T-cell (primary cell): ENCODE results near the gene PHF21A. TPM values are rescaled to one million over a fixed set of nuclear protein-coding genes. Genes with fewer than 3 reads are reported as not detected.
"Not testable (repeated sequence)": the region's sequence is repeated elsewhere in the genome, so short reads cannot be mapped to it uniquely, and the experiment has no call there.

Experiments used
- ATAC-seq, 4 experiments: fragments of 200-7000 bp in 3 of 4; fragments of 150-1000 bp in 1 of 4; cut with Tn5 transposase; replicated peaks in 1 of 4; 1 replicate in 3 of 4; 2 replicates in 1 of 4; pipeline ENCODE4 v1.10.0; 2021; ENCODE audit warnings: moderate library complexity in 3 of 4, mild to moderate bottlenecking in 2 of 4, moderate number of reproducible peaks in 1 of 4
- CTCF ChIA-PET, 2 donors: fragments of 300-600 bp; sonication (Branson Sonifier 250); formaldehyde crosslinking; loops; one replicate each; lab custom pipeline; 2022; ENCODE audit warnings: antibody characterized with exemption in 2 of 2; lab: Charles Lee
- POLR2A ChIA-PET, 2 donors: fragments of 300-600 bp; sonication (Branson Sonifier 250); formaldehyde crosslinking; loops; one replicate each; lab custom pipeline; 2022; ENCODE audit warnings: antibody characterized with exemption in 2 of 2; lab: Charles Lee
- DNase-seq, 35 experiments: peaks; one replicate each; pipeline versions ENCODE4 v3.0.0 to v3.0.0-alpha.2; 2013 to 2023
- H3K27ac ChIP-seq: one replicate; pipeline ENCODE4 v1.5.1; 2013; ENCODE audit warnings: low read length
- H3K27me3 ChIP-seq, 2 experiments: replicated peaks in 1 of 2; 1 replicate in 1 of 2; 2 replicates in 1 of 2; pipeline versions ENCODE4 v1.6.1 to v1.7.0; 2013; ENCODE audit warnings: low read length in 1 of 2, mixed read lengths in 1 of 2; ENCODE audit not compliant: control insufficient read depth in 2 of 2, insufficient read depth in 2 of 2; ENCODE audit errors: extremely low read depth in 1 of 2
- H3K36me3 ChIP-seq, 2 donors: 1 replicate in 1 of 2; 2 replicates in 1 of 2; pipeline versions ENCODE4 v1.6.1 to v1.7.0; 2013; ENCODE audit warnings: low read length in 1 of 2; ENCODE audit not compliant: control insufficient read depth in 2 of 2, insufficient read depth in 1 of 2; ENCODE audit errors: extremely low read depth in 1 of 2
- H3K4me1 ChIP-seq, 2 experiments: 1 replicate in 1 of 2; 2 replicates in 1 of 2; pipeline versions ENCODE4 v1.6.1 to v1.7.0; 2013; ENCODE audit warnings: low read length in 2 of 2, mixed read lengths in 1 of 2; ENCODE audit not compliant: insufficient read depth in 2 of 2, control insufficient read depth in 1 of 2; ENCODE audit errors: extremely low read depth in 1 of 2
- H3K4me3 ChIP-seq, 2 donors: 1 replicate in 1 of 2; 2 replicates in 1 of 2; pipeline versions ENCODE4 v1.5.1 to v1.7.0; 2013; ENCODE audit warnings: mild to moderate bottlenecking in 2 of 2, low read length in 1 of 2, moderate library complexity in 1 of 2; ENCODE audit not compliant: control insufficient read depth in 1 of 2; ENCODE audit errors: extremely low read depth in 1 of 2
- H3K9me3 ChIP-seq: 2 replicates; pipeline ENCODE4 v1.7.0; 2013
- H3K27ac Mint-ChIP-seq, 2 donors: one replicate each; pipeline ENCODE4 v1.8.0; 2020 to 2021; ENCODE audit warnings: mild to moderate bottlenecking in 2 of 2, mixed read lengths in 2 of 2
- H3K27me3 Mint-ChIP-seq, 2 donors: one replicate each; pipeline ENCODE4 v1.8.0; 2021 to 2022; ENCODE audit warnings: mixed read lengths in 2 of 2
- H3K36me3 Mint-ChIP-seq: one replicate; pipeline ENCODE4 v1.8.0; 2021; ENCODE audit warnings: mixed read lengths
- H3K4me1 Mint-ChIP-seq, 3 donors: one replicate each; pipeline ENCODE4 v1.8.0; 2020 to 2022; ENCODE audit warnings: mixed read lengths in 3 of 3, mild to moderate bottlenecking in 1 of 3
- H3K4me3 Mint-ChIP-seq, 3 donors: one replicate each; pipeline ENCODE4 v1.8.0; 2020 to 2022; ENCODE audit warnings: mild to moderate bottlenecking in 3 of 3, mixed read lengths in 3 of 3, moderate library complexity in 3 of 3
- H3K9me3 Mint-ChIP-seq, 3 donors: one replicate each; pipeline ENCODE4 v1.8.0; 2020 to 2022; ENCODE audit warnings: mixed read lengths in 3 of 3
- WGBS: methylation state at CpG from one replicate; pipeline ENCODE4 v1.1.5; 2013; ENCODE audit warnings: missing lambda C conversion rate; ENCODE audit not compliant: insufficient coverage; 5-methylcytosine and 5-hydroxymethylcytosine counted together
- total RNA-seq, 35 experiments: library from RNA in 6 of 35; stranded (reverse) in 6 of 35; fragments of 120-200 nt in 1 of 35; gene quantifications; one replicate each; pipeline versions ENCODE4 v1.2.1 to v1.2.4 and lab custom pipeline; 2013 to 2026

Gene PHF21A
- total RNA-seq, 5 donors from 2014 or later (not counting 1 experiment from before 2014, with no cell fraction given), result 45.5 to 82.9 (median 57.4) TPM

DNA sequence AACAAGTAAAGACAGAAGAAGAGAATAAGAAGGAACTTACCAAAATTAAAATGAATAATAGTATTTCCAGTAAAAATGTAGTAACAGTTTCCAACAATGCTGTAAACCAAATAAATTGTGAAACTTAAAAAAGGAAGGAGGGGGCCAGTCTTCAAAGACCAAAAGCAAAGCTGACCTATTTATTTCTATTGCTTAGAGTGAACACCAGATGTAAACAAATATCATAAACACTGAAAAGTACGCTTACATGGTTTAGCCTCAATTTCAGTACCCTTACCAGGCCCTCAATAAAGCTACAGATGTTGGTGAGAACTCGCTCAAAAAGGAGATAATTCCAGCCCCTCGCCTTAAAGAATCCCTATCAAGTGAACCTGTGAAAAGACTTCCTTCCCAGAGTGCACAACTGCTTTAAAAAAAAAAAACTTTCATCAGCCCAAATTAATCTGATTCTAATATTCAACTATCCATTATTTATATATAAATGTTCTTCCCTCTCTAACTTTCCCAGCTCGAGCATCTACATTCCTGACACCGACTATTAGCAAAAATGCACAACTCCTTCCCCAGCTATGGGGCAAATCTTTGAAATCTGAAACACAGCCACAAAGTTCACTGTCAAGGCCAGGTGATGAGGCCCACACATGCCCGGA is 2.4 kb downstream of the PHF21A start:
- Histone ChIP-seq H3K9me3 (no peaks in the 10 kb centered on the region), H3K4me1 (peaks cover 6 to 17% of the 10 kb centered on the region in 2 experiments), H3K4me3 (peak overlapping the region; percentile 69 to 71), H3K27me3 (no peaks in the 10 kb centered on the region), H3K27ac (peak overlapping the region; percentile 90), H3K36me3 (no peaks in the 10 kb centered on the region)
- ChIA-PET CTCF (interaction anchor here in 1 of 2 donors (0.6 kb wide), 1 partner anchor 1308 kb away, joined by 3 read pairs; no protein-coding TSS in a partner anchor), POLR2A (no interaction called here)
- ATAC-seq (no peak), DNase-seq (peak in 1 of 35 experiments; percentile 9)
- H3K4me3 Mint-ChIP-seq, result peak overlapping the region; percentile 88 to 97 (median 95)
- peaks cover 53 to 60% (median 58%) of the 10 kb centered on the region in 3 donors for H3K4me1 Mint-ChIP-seq
- no peaks in the 10 kb centered on the region for H3K9me3 Mint-ChIP-seq
- WGBS, result 32% methylated on average over 3 of the region's 6 CpGs
- H3K36me3 Mint-ChIP-seq, result no peaks in the 10 kb centered on the region
- H3K27me3 Mint-ChIP-seq, result no peaks in the 10 kb centered on the region
- peak overlapping the region; percentile 98 to 99 for H3K27ac Mint-ChIP-seq

GRCh38 chr11:46117842-46118241 is 3.4 kb downstream of the PHF21A start:
- Histone ChIP-seq H3K4me3 (no peak overlapping the region), H3K27me3 (no peaks in the 10 kb centered on the region), H3K36me3 (no peaks in the 10 kb centered on the region), H3K9me3 (no peaks in the 10 kb centered on the region), H3K27ac (peak overlapping the region; percentile 90), H3K4me1 (peaks cover 6 to 17% of the 10 kb centered on the region in 2 experiments)
- peak in 1 of 35 experiments; percentile 31 for DNase-seq
- Mint-ChIP-seq H3K4me3 (peak overlapping the region; percentile 88 to 97 (median 95)), H3K9me3 (no peaks in the 10 kb centered on the region), H3K27ac (peak overlapping the region; percentile 98 to 99), H3K4me1 (peaks cover 60 to 63% (median 63%) of the 10 kb centered on the region in 3 donors), H3K27me3 (no peaks in the 10 kb centered on the region), H3K36me3 (no peaks in the 10 kb centered on the region)
- no peak for ATAC-seq
- ChIA-PET CTCF (no interaction called here), POLR2A (interaction anchor here in 1 of 2 donors (0.5 kb wide), 1 partner anchor 16 kb away, joined by 3 read pairs; no protein-coding TSS in a partner anchor)

DNA sequence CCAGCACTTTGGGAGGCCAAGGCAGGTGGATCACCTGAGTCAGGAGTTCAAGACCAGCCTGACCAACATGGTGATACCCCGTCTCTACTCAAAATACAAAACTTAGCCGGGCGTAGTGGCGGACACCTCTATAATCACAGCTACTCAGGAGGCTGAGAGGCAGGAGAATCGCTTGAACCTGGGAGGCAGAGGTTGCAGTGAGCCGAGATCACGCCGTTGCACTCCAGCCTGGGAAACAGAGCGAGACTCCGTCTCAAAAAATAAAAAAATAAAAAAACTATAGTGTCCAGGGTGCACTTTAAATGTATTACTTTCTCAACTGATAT is 4.6 kb downstream of the PHF21A start:
- H3K9me3 Mint-ChIP-seq, H3K4me3 ChIP-seq, H3K27me3 ChIP-seq, H3K27me3 Mint-ChIP-seq, H3K9me3 ChIP-seq, H3K36me3 Mint-ChIP-seq, H3K36me3 ChIP-seq, ATAC-seq: not testable (repeated sequence)
- Histone ChIP-seq H3K27ac (peak overlapping the region; percentile 90), H3K4me1 (peaks cover 6 to 12% of the 10 kb centered on the region in 2 experiments)
- H3K27ac Mint-ChIP-seq, result peak overlapping the region; percentile 98 to 99
- CTCF ChIA-PET, result interaction anchor here (0.5 to 0.7 kb wide), 3 partner anchors 18 to 125 kb away, joined by 3 read pairs; no protein-coding TSS in a partner anchor
- H3K4me1 Mint-ChIP-seq, result peaks cover 60 to 63% (median 61%) of the 10 kb centered on the region in 3 donors
- POLR2A ChIA-PET, result interaction anchor here (0.7 to 1.5 kb wide), 2 partner anchors 17 to 147 kb away, joined by 3 to 6 read pairs; no protein-coding TSS in a partner anchor
- 33% methylated on average over 1 of the region's 10 CpGs for WGBS
- H3K4me3 Mint-ChIP-seq, result peak overlapping the region; percentile 50 to 97 (median 88)
- peak in 1 of 35 experiments; percentile 4 for DNase-seq

DNA sequence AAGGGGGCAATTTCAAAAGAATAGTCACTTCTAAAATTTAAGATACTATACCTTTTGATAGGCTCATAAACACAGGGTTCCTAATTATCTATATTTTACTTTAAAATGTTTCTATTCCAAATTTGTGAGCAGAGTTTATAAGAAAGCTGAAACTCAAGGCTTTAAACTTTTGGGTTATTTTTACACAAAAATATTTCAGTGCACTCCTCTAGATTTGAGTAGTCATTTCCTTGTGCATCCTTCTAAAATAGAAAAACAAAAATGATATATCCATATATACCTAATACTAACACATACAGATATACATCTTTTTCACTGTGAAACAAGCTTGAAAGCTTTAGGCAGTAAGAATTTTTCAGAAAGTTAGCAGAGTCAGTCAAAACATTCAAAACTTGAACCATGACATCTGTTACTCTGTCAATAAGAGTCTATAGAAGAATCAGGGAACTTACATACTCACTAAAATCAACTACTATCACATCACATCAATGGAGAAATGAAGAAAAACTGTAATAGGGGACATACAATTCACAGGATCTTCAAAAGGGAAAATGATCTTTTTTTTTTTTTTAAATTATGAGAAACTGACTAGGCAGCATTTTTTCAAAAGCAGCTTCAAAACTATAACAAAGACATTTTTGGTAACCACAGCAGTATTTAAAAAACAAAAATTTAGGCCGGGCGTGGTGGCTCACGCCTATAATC is 5.1 kb downstream of the PHF21A start:
- WGBS, result 13% methylated on average over 3 of the region's 3 CpGs
- peaks cover 60 to 63% (median 61%) of the 10 kb centered on the region in 3 donors for H3K4me1 Mint-ChIP-seq
- peak overlapping the region; percentile 98 to 99 for H3K27ac Mint-ChIP-seq
- H3K4me3 Mint-ChIP-seq, result peak overlapping the region; percentile 50 to 97 (median 88)
- ATAC-seq (no peak), DNase-seq (no peak)
- no peaks in the 10 kb centered on the region for H3K9me3 ChIP-seq
- CTCF ChIA-PET, result interaction anchor here (0.5 to 1.3 kb wide), 4 partner anchors 16 to 126 kb away, joined by 3 to 5 read pairs (median 4); no protein-coding TSS in a partner anchor
- peak overlapping the region; percentile 90 for H3K27ac ChIP-seq
- POLR2A ChIA-PET, result interaction anchor here in 1 of 2 donors (1.5 kb wide), 1 partner anchor 16 kb away, joined by 6 read pairs; no protein-coding TSS in a partner anchor
- H3K27me3 Mint-ChIP-seq, result no peaks in the 10 kb centered on the region
- no peaks in the 10 kb centered on the region for H3K9me3 Mint-ChIP-seq
- no peaks in the 10 kb centered on the region for H3K36me3 Mint-ChIP-seq
- no peak overlapping the region for H3K4me3 ChIP-seq
- peaks cover 6 to 12% of the 10 kb centered on the region in 2 experiments for H3K4me1 ChIP-seq
- no peaks in the 10 kb centered on the region for H3K36me3 ChIP-seq
- H3K27me3 ChIP-seq, result no peaks in the 10 kb centered on the region

DNA sequence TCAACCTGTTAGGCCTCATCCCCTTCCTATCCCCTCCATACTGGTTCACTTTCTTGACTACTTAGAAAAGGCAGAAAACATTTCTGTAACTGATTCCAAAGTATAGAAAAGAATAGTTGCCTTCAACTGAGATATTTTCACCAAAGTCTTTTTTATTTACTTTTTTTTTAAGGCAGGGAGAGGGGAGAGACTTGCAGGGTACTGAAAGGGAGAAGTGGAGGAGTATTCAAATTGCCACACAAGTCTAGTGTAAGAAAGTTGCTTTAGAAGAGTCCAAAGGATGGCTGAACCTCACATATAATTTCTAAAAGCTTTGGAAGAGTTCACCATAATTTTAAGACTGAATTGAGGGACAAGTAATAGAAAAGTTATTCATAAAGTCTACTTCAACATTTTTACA is 6.3 kb downstream of the PHF21A start:
- Histone ChIP-seq H3K36me3 (no peaks in the 10 kb centered on the region), H3K4me1 (peaks cover 6 to 12% of the 10 kb centered on the region in 2 experiments), H3K27ac (peak overlapping the region; percentile 45), H3K27me3 (no peaks in the 10 kb centered on the region), H3K9me3 (no peaks in the 10 kb centered on the region), H3K4me3 (no peak overlapping the region)
- ChIA-PET POLR2A (interaction anchor here (0.5 to 0.6 kb wide), 2 partner anchors 124 to 280 kb away, joined by 4 to 7 read pairs; no protein-coding TSS in a partner anchor), CTCF (interaction anchor here in 1 of 2 donors (1.2 kb wide), 1 partner anchor 50 kb away, joined by 5 read pairs; no protein-coding TSS in a partner anchor)
- H3K4me3 Mint-ChIP-seq, result peak overlapping the region in 1 of 3 donors; percentile 40
- ATAC-seq (no peak), DNase-seq (no peak)
- H3K27me3 Mint-ChIP-seq, result no peaks in the 10 kb centered on the region
- peaks cover 61 to 65% (median 63%) of the 10 kb centered on the region in 3 donors for H3K4me1 Mint-ChIP-seq
- H3K27ac Mint-ChIP-seq, result peak overlapping the region; percentile 98 to 99
- no peaks in the 10 kb centered on the region for H3K9me3 Mint-ChIP-seq
- no peaks in the 10 kb centered on the region for H3K36me3 Mint-ChIP-seq

DNA sequence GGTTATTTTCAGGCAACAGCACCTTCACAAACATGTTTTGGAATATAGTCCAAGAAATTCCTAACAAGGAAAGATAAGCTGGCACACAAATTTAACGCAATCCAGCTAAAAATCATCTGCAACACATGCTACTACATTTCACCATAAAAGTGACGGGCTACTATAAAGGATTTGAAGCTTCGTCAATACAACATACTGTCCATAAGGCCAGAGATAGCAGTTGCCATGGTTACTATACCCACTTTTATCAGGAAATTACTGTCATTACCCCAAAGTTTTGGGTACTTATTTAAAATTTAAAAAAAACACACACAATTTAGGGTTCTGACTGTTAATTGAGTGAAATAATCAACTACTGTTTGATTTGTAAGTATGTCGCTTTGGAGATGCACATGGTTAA is 6.9 kb downstream of the PHF21A start:
- whole genome bisulfite sequencing, result 86% methylated on average over 2 of the region's 4 CpGs
- Histone ChIP-seq H3K27me3 (no peaks in the 10 kb centered on the region), H3K27ac (peak overlapping the region; percentile 45), H3K36me3 (no peaks in the 10 kb centered on the region), H3K4me1 (peaks cover 6 to 10% of the 10 kb centered on the region in 2 experiments), H3K4me3 (no peak overlapping the region), H3K9me3 (no peaks in the 10 kb centered on the region)
- ChIA-PET POLR2A (no interaction called here), CTCF (no interaction called here)
- Mint-ChIP-seq H3K36me3 (no peaks in the 10 kb centered on the region), H3K27me3 (no peaks in the 10 kb centered on the region), H3K4me3 (peak overlapping the region in 1 of 3 donors; percentile 40), H3K27ac (peak overlapping the region; percentile 98 to 99), H3K9me3 (no peaks in the 10 kb centered on the region), H3K4me1 (peaks cover 59 to 63% (median 62%) of the 10 kb centered on the region in 3 donors)
- DNase-seq, result no peak
- ATAC-seq, result no peak
